Measurements from ENCODE around the gene ZSCAN20. TPM values are rescaled to one million over a fixed set of nuclear protein-coding genes. Genes with fewer than 3 reads are reported as not detected.
A peak's percentile ranks its signal among the peaks of the same experiment; 100 is the strongest.

Gene ZSCAN20
- total RNA-seq, 4 donors from 2014 or later = 5.1 to 8.2 (median 7.0) TPM

GRCh38 chr1:33456502-33456886 lies 16.0 kb upstream of the ZSCAN20 start:
- Histone ChIP-seq H3K36me3 (no peaks in the 10 kb centered on the region), H3K27me3 (no peaks in the 10 kb centered on the region), H3K9me3 (no peaks in the 10 kb centered on the region), H3K4me1 (peaks cover 0 to 11% of the 10 kb centered on the region in 2 donors), H3K4me3 (replicated peaks in 1 of 3) (no peak overlapping the region), H3K27ac (no peak overlapping the region)
- intact Hi-C loops (cut with DNase I) = no loop called here
- DNase-seq = no peak
- 81 to 84% methylated on average over 6 of the region's 6 CpGs for WGBS, 2 donors
- TF ChIP-seq CTCF (IDR thresholded peaks at IDR 0.05) (no peak), POLR2A (IDR thresholded peaks at IDR 0.05) (no peak)

GRCh38 chr1:33459691-33460090 lies 12.8 kb upstream of the ZSCAN20 start:
- H3K4me3 ChIP-seq (replicated peaks in 1 of 3) = no peak overlapping the region
- TF ChIP-seq POLR2A (IDR thresholded peaks at IDR 0.05) (no peak), CTCF (IDR thresholded peaks at IDR 0.05) (no peak)
- WGBS, 2 donors = 86 to 91% methylated on average over 4 of the region's 4 CpGs
- no peak overlapping the region for H3K27ac ChIP-seq
- no peaks in the 10 kb centered on the region for H3K36me3 ChIP-seq
- no peaks in the 10 kb centered on the region for H3K27me3 ChIP-seq
- H3K9me3 ChIP-seq = no peaks in the 10 kb centered on the region
- intact Hi-C loops (cut with DNase I) = loop anchor here (10.0 kb wide), 3 partner anchors 165 to 365 kb away; no protein-coding TSS in a partner anchor
- no peak for DNase-seq
- peaks cover 0 to 14% of the 10 kb centered on the region in 2 donors for H3K4me1 ChIP-seq

GRCh38 chr1:33460144-33460543 lies 12.3 kb upstream of the ZSCAN20 start:
- H3K36me3 ChIP-seq = no peaks in the 10 kb centered on the region
- no peak for TF ChIP-seq CTCF (IDR thresholded peaks at IDR 0.05)
- H3K9me3 ChIP-seq = no peaks in the 10 kb centered on the region
- no peak for DNase-seq
- H3K4me1 ChIP-seq = peaks cover 0 to 14% of the 10 kb centered on the region in 2 donors
- no peak overlapping the region for H3K27ac ChIP-seq
- no peaks in the 10 kb centered on the region for H3K27me3 ChIP-seq
- intact Hi-C loops (cut with DNase I) = loop anchor here (10.0 kb wide), 3 partner anchors 165 to 365 kb away; no protein-coding TSS in a partner anchor
- WGBS, 2 donors = 82 to 85% methylated on average over 3 of the region's 3 CpGs
- no peak overlapping the region for H3K4me3 ChIP-seq (replicated peaks in 1 of 3)

- H3K4me3 ChIP-seq (replicated peaks in 1 of 3) = no peak overlapping the region
- intact Hi-C loops (cut with DNase I) = loop anchor here (10.0 kb wide), 3 partner anchors 166 to 366 kb away; no protein-coding TSS in a partner anchor
- DNase-seq = peak; percentile 25 to 39
- H3K9me3 ChIP-seq = no peaks in the 10 kb centered on the region
- WGBS, 2 donors = 57 to 60% methylated on average over 4 of the region's 4 CpGs
- no peaks in the 10 kb centered on the region for H3K27me3 ChIP-seq
- no peaks in the 10 kb centered on the region for H3K36me3 ChIP-seq
- no peak for TF ChIP-seq POLR2A (IDR thresholded peaks at IDR 0.05)
- no peak for TF ChIP-seq CTCF (IDR thresholded peaks at IDR 0.05)
- H3K27ac ChIP-seq = no peak overlapping the region
- H3K4me1 ChIP-seq = peaks cover 0 to 14% of the 10 kb centered on the region in 2 donors
Observed at GRCh38 chr1:33460947-33461629, 11.4 kb upstream of the ZSCAN20 start.

GRCh38 chr1:33462405-33463164 lies 9.9 kb upstream of the ZSCAN20 start:
- no peak for DNase-seq
- H3K4me3 ChIP-seq (replicated peaks in 1 of 3) = no peak overlapping the region
- H3K9me3 ChIP-seq = no peaks in the 10 kb centered on the region
- H3K27me3 ChIP-seq = no peaks in the 10 kb centered on the region
- no peak overlapping the region for H3K27ac ChIP-seq
- TF ChIP-seq POLR2A (IDR thresholded peaks at IDR 0.05) = no peak
- no peak for TF ChIP-seq CTCF (IDR thresholded peaks at IDR 0.05)
- 90 to 93% methylated on average over 8 of the region's 8 CpGs for WGBS, 2 donors
- H3K36me3 ChIP-seq = no peaks in the 10 kb centered on the region
- peaks cover 0 to 14% of the 10 kb centered on the region in 2 donors for H3K4me1 ChIP-seq
- intact Hi-C loops (cut with DNase I) = loop anchor here (10.0 kb wide), 3 partner anchors 168 to 368 kb away; no protein-coding TSS in a partner anchor
